ENCODE measurements around the gene PRRT4. TPM values are rescaled to one million over a fixed set of nuclear protein-coding genes. Genes with fewer than 3 reads are reported as not detected.

Gene PRRT4
- total RNA-seq, 1 donor from 2014 or later, result 0.47 TPM

DNA sequence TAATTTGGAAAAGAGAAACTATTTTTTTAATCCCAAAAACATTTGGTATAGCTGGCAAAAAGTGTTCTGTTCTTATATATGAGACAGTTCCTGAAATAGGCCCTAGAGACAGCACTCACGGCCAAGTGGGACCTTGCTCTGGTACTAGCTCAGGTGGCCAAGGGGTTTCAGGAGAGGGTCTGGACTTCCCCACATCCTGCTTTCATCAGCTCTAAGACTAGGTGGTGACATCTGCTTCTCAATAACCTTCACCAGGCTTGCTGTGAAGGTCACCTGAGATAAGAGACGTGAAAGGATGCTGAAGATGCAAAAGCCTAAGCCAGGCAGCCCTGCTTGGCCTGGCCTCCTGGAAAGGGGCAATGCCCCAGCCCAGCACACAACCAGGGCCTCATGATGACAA lies 58.4 kb downstream of the PRRT4 start:
- no peak for DNase-seq

DNA sequence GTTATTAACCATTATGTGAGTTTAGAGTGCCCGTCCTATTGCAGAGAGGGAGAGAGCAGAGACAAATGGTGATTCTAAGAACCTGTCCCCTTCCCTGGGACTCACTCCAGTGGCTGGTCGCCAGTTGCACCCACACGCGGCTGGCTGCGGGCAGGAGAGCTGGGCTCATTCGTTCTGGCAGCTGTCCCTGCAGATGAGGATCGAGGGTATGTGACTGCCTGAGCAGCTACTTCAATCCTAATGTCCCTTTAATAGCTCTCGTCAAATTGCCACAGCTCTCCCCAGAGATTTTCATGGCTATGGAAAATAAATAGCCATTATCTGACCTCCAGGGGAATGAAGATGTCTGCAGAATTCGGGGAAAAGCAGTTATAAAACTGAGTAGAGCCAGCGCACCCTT lies 59.4 kb downstream of the PRRT4 start:
- intact Hi-C loops (cut with DNase I), result no loop called here
- Histone ChIP-seq H3K4me1 (no peaks in the 10 kb centered on the region), H3K36me3 (peaks cover 38% of the 10 kb centered on the region), H3K9me3 (no peaks in the 10 kb centered on the region), H3K4me3 (no peak overlapping the region), H3K27ac (no peak overlapping the region), H3K27me3 (ENCODE audit: low read depth) (no peaks in the 10 kb centered on the region)
- DNase-seq (no peak), ATAC-seq (no peak)
- TF ChIP-seq CTCF (IDR thresholded peaks at IDR 0.05), result no peak

More for the DNA sequence above, 58.4 kb downstream of the PRRT4 start:
- intact Hi-C loops (cut with DNase I), result no loop called here
- TF ChIP-seq CTCF (IDR thresholded peaks at IDR 0.05), result no peak
- Histone ChIP-seq H3K4me3 (no peak overlapping the region), H3K9me3 (no peaks in the 10 kb centered on the region), H3K27me3 (ENCODE audit: low read depth) (no peaks in the 10 kb centered on the region), H3K4me1 (no peaks in the 10 kb centered on the region), H3K27ac (no peak overlapping the region), H3K36me3 (peaks cover 48% of the 10 kb centered on the region)
- ATAC-seq, result no peak

Other genes with a start within 250 kb of the PRRT4 start
- not detected for gene LEP, start 120.4 kb downstream of the PRRT4 start, total RNA-seq
- 26.9 TPM for gene RBM28, start 17.8 kb downstream of the PRRT4 start, total RNA-seq
- 93.4 TPM for gene IMPDH1, start 48.3 kb upstream of the PRRT4 start, total RNA-seq
- gene HILPDA, start 94.2 kb upstream of the PRRT4 start, total RNA-seq, result 13.1 TPM
- gene METTL2B, start 115.1 kb upstream of the PRRT4 start, total RNA-seq, result 19.1 TPM

All from lower lobe of right lung (tissue), 2 donors.